HEK293 (cell line): ENCODE data around the gene KREMEN2.
"Not testable (repeated sequence)": the region's sequence is repeated elsewhere in the genome, so short reads cannot be mapped to it uniquely, and the experiment has no call there.

Source experiments
- CTCF ChIP-seq: fragments of 450-650 bp; formaldehyde crosslinking; IDR thresholded peaks from 2 replicates; pipeline ENCODE4 v1.5.1; 2016; ENCODE audit warnings: missing biosample characterization, missing genetic modification characterization
- REST ChIP-seq: fragments of 450-650 bp; formaldehyde crosslinking; IDR thresholded peaks from 2 replicates; pipeline ENCODE4 v1.5.1; 2016; ENCODE audit warnings: missing biosample characterization, missing genetic modification characterization
- ZNF362 ChIP-seq: fragments of 450-650 bp; formaldehyde crosslinking; IDR thresholded peaks from 2 replicates; pipeline ENCODE4 v1.5.1; 2016; ENCODE audit warnings: missing biosample characterization, missing genetic modification characterization
- ZNF768 ChIP-seq: fragments of 450-650 bp; formaldehyde crosslinking; IDR thresholded peaks from 2 replicates; pipeline ENCODE4 v1.5.1; 2018; ENCODE audit warnings: missing biosample characterization, mild to moderate bottlenecking, missing genetic modification characterization

- TF ChIP-seq CTCF (tag by site-specific recombination); REST (tag by site-specific recombination); ZNF362; ZNF768 (tag by site-specific recombination): not testable (repeated sequence)
Observed at GRCh38 chr16:2931231-2931914, 32.7 kb upstream of the KREMEN2 start.
